ENCODE results near the gene NID1.

DNA sequence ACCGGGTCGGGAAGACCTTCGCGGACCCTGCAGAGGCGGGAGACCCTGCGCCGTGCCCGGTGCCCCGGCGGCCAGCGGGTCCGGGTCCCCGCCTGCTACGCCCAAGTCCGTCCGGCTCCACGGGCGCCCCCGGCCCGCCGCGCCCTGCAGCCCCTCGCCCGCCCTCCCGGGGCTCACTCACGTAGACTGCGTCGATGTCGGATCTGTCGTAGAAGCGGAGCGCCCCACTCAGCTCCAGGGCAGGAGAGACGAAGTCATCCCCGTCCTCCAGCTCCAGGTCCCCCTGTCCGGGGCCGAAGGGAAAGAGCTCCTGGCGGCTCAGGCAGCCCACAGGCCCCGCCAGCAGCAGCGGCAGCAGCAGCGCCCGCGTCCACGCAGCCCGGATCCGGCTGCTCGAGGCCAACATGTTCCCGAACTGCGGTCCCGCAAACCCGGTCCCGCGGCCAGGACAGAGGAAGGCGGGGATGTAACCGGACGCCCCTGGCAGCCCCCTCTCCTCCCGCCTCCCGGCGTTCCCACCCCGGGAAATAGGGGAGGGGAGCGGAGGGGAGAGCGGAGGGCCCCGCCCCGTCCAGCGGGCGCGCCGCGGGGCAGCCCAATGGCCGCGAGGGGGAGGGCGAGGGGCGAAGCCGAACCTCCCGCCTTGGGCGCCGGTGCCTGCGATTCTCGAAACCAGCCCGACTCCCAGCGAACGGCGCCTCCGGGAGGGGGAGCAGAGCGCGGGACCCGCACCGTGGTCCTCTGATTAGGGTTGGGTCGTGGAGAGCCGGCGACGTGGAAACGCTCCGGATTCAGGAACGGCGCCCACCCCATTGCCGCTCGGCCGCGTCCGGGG lies at the start of gene NID1:
- TF ChIP-seq, protein P1, sequence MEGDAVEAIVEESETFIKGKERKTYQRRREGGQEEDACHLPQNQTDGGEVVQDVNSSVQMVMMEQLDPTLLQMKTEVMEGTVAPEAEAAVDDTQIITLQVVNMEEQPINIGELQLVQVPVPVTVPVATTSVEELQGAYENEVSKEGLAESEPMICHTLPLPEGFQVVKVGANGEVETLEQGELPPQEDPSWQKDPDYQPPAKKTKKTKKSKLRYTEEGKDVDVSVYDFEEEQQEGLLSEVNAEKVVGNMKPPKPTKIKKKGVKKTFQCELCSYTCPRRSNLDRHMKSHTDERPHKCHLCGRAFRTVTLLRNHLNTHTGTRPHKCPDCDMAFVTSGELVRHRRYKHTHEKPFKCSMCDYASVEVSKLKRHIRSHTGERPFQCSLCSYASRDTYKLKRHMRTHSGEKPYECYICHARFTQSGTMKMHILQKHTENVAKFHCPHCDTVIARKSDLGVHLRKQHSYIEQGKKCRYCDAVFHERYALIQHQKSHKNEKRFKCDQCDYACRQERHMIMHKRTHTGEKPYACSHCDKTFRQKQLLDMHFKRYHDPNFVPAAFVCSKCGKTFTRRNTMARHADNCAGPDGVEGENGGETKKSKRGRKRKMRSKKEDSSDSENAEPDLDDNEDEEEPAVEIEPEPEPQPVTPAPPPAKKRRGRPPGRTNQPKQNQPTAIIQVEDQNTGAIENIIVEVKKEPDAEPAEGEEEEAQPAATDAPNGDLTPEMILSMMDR (optimal IDR thresholded peaks at IDR 0.05 in 1 of 3, IDR thresholded peaks at IDR 0.05 in 1 of 3, conservative IDR thresholded peaks at IDR 0.05 in 1 of 3; ENCODE audit: extremely low read depth in 1 of 3, insufficient read depth in 2 of 3, low read length in 3 of 3) = peak in 1 of 3 experiments; percentile 19
- TF ChIP-seq EZH2 (IDR thresholded peaks at IDR 0.05; ENCODE audit: low read length) = peak; percentile 70

Measured in keratinocyte (primary cell).